HG02970 (cell line): Measurements from ENCODE around the gene SDHAF3.

Source experiments
- ATAC-seq: cut with Tn5 transposase; IDR thresholded peaks from one replicate; pipeline ENCODE4 v1.9.1; 2021; ENCODE audit warnings: mild to moderate bottlenecking, moderate library complexity, moderate number of reproducible peaks; ENCODE audit not compliant: unreplicated experiment, low FRiP score

SDHAF3 gene

DNA sequence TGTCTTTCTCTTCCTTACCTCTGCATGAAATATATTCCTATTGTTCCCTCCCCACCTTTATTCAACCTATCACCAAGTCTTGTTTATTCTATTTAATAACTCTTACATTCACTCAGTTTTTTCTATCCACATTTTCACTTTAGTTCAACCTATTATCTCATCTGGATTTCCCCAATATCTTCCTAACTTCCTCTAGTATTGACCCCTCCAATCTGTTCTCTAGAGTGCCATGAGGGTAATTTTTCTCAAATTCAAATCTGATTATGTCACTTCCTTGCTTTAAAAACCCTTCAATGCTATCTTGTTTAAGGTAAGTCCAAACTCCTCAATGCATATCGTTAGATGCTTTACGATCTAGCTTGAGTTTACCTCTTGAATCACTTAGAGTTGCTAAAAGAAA, 86.5 kb downstream of the SDHAF3 start:
- ATAC-seq: no peak

DNA sequence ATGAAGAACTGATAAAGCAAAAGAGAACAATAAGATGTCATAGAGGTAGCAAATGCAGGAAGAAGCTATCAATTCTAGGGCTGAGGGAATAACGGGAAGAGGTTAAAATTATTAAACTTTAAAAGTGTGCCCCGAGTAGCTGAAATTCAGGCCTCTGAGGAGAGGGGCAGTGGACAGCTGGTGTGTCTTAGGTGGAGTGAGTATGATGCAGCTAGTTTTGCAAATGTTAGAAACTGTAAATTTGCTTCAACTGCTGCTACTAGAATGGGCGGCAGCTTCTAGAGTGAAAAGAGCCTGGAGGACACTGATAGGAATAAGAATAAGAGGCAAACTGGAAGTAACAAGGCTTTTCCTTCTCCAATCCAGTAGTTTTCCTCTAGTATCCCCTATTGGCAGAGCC, 87.3 kb downstream of the SDHAF3 start:
- ATAC-seq: no peak

DNA sequence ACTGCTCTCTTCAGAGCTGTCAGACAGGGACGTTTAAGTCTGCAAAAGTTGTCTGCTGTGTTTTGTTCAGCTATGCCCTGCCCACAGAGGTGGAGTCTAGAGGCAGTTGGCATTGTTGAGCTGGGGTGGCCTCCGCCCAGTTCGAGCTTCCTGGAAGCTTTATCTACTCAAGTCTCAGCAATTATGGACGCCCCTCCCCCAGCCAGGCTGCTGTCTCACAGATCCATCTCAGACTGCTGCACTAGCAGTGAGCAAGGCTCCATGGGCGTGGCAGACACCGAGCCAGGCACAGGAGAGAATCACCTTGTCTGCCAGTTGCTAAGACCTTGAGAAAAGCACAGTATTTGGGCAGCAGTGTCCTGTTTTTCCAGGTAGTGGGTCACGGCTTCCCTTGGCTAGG, 98.1 kb downstream of the SDHAF3 start:
- no peak for ATAC-seq

DNA sequence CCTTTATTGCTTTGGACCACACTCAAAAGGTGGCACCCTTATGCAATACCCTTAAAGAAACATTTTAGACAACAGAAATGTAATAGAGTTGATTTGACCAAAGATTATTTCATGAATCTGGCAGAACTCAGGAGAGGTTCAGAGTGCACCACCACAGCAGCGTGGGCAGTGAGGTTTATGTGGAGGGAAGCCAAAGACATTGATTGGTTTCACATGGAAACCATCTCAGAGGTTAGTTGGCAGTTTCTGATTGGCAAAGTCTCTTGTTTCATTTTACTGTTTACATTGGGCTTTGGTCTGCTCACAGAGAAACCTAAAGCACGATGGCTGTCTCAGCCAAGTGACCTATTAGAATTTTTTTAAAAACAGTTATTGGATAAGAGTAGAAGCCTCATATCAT, 101.3 kb downstream of the SDHAF3 start:
- no peak for ATAC-seq

DNA sequence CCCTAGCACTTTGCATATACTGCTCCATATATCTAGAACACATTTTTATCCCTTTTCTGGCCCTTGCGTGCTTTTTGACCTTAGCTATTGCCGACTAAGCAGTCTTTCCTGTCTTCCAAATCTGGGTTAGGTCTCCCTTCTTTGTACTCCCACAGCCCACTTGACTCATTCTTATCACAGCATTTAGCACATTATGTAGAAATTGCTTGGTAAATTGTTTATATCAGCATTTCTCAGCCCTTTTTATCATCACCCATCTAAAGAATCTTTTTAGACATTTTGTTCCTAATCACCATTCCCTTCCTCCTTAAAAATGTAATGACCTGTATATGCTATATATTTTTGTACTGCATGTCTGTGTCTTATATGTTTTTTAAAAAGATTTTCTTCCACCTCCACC, 101.7 kb downstream of the SDHAF3 start:
- ATAC-seq: no peak

DNA sequence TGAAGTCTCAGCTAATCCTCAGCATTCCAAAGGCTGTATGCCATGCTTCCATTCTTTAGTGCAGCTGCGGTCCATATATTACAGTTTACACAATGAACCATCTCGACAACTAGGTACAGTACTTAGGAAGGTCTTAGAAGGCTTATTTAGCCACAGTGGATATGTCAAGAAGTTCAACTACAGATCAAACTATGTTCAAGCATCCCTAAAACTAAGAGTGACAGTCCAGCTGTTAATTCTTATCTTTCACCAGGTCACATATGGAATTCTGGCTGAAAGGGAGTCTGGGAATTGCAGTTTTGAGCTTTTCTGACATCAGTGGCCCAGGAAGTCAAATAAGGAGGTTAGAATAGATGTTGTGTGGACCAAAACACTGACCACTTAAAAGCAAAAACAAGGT, 106.8 kb downstream of the SDHAF3 start:
- ATAC-seq: no peak

DNA sequence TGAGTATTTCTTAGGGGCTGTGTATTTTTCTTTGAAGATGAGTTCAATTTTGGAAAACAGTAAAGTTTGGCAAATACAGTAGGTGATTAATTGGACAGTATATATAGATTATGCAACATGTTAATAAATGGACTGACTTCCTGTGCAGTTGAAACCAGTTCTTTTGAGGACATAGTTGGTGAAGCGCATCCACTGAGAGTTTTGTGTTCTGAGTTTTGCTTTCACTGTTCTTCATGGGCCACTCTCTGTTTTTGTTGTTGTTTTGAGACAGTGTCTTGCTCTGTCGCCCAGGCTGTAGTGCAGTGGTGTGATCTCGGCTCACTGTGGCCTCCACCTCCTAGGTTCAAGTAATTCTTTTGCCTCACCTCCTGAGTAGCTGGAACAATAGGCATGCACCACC, 109.0 kb downstream of the SDHAF3 start:
- no peak for ATAC-seq
